OCI-LY1 (cell line): Measurements from ENCODE around the gene TCF4.

Experiments used
- H2AFZ ChIP-seq: fragments of 200-600 bp; sonication (generic), shearing (Covaris generic); 2 replicates; pipeline ENCODE4 v1.6.0; 2014; ENCODE audit warnings: antibody characterized with exemption, mild to moderate bottlenecking, low read length
- H3F3A ChIP-seq: fragments of 200-600 bp; sonication (generic), shearing (Covaris generic); 2 replicates; pipeline ENCODE4 v1.6.0; 2014; ENCODE audit warnings: mild to moderate bottlenecking, antibody characterized with exemption, low read length, moderate library complexity; ENCODE audit not compliant: insufficient read depth
- H3K27ac ChIP-seq: fragments of 200-600 bp; sonication (generic); 2 replicates; pipeline ENCODE4 v1.5.1; 2014; ENCODE audit warnings: low read length, mixed run types, mild to moderate bottlenecking, low read depth; ENCODE audit not compliant: poor library complexity, severe bottlenecking
- H3K27me3 ChIP-seq: fragments of 200-600 bp; sonication (generic); 2 replicates; pipeline ENCODE4 v1.6.0; 2014; ENCODE audit warnings: antibody characterized with exemption, mild to moderate bottlenecking, low read length, moderate library complexity; ENCODE audit not compliant: insufficient read depth
- H3K36me3 ChIP-seq: fragments of 200-600 bp; sonication (generic); 2 replicates; pipeline ENCODE4 v1.6.1; 2014; ENCODE audit warnings: mild to moderate bottlenecking, antibody characterized with exemption, low read length, moderate library complexity, mixed read lengths; ENCODE audit not compliant: insufficient read depth
- H3K4me1 ChIP-seq: fragments of 200-600 bp; sonication (generic); 2 replicates; pipeline ENCODE4 v1.5.1; 2014; ENCODE audit warnings: mild to moderate bottlenecking, low read length, moderate library complexity; ENCODE audit not compliant: insufficient read depth, severe bottlenecking
- H3K4me2 ChIP-seq: fragments of 200-600 bp; sonication (generic), shearing (Covaris generic); 2 replicates; pipeline ENCODE4 v1.6.1; 2014; ENCODE audit warnings: low read length
- H3K4me3 ChIP-seq: fragments of 200-600 bp; sonication (generic); 2 replicates; pipeline ENCODE4 v1.5.1; 2014; ENCODE audit warnings: low read length, low read depth, mild to moderate bottlenecking, mixed read lengths; ENCODE audit not compliant: poor library complexity, severe bottlenecking
- H3K79me2 ChIP-seq: fragments of 200-600 bp; shearing (Covaris generic); 2 replicates; pipeline ENCODE4 v1.6.1; 2016; ENCODE audit warnings: mixed run types, low read length, mixed read lengths; ENCODE audit not compliant: insufficient read depth
- H3K9ac ChIP-seq: fragments of 200-600 bp; sonication (generic), shearing (Covaris generic); 2 replicates; pipeline ENCODE4 v1.6.1; 2014; ENCODE audit warnings: mild to moderate bottlenecking, low read length, mixed read lengths
- H3K9me2 ChIP-seq: fragments of 200-600 bp; sonication (generic), shearing (Covaris generic); 2 replicates; pipeline ENCODE4 v1.6.1; 2014; ENCODE audit warnings: low read depth, mild to moderate bottlenecking, low read length, mixed read lengths
- H3K9me3 ChIP-seq: fragments of 200-600 bp; shearing (Covaris generic); 2 replicates; pipeline ENCODE4 v1.6.1; 2014; ENCODE audit warnings: low read length, mixed read lengths
- H4K20me1 ChIP-seq: fragments of 200-600 bp; sonication (generic), shearing (Covaris generic); 2 replicates; pipeline ENCODE4 v1.6.0; 2016; ENCODE audit warnings: mild to moderate bottlenecking, low read length; ENCODE audit not compliant: insufficient read depth
- EZH2 ChIP-seq: fragments of 200-600 bp; sonication (generic), shearing (Covaris generic); IDR thresholded peaks from 2 replicates; pipeline ENCODE4 v1.8.0; 2017; ENCODE audit warnings: borderline replicate concordance, mixed run types, mild to moderate bottlenecking, antibody characterized with exemption, low read length, moderate library complexity, mixed read lengths
- TF ChIP-seq, protein P1 (sequence below): fragments of 200-600 bp; sonication (generic), shearing (Covaris generic); IDR thresholded peaks from 2 replicates; pipeline ENCODE4 v1.5.1; 2017; ENCODE audit warnings: mild to moderate bottlenecking, antibody characterized with exemption, low read length, moderate library complexity, mixed read lengths

TCF4 gene

DNA sequence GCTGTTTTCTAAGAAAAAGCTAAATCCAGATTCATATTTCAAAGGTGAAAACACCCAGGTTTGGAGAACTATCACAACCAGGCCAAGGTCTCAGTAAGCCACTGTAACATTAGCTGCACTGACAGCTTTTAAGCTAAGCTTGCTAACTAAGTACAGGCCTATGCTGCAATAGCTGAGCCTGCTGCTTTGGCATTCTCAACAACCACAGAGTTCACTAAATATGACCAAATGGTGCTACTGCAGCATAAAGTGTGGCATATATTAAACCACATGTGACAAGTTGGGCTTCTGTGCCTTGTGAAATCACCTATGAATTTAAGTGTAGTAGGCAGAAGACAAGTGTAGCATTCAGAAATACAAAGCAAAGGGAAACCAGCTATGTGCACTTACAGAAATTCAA is 206.7 kb downstream of the TCF4 start:
- no peaks in the 10 kb centered on the region for H3K9me2 ChIP-seq
- H3K36me3 ChIP-seq, result peaks cover 79% of the 10 kb centered on the region

DNA sequence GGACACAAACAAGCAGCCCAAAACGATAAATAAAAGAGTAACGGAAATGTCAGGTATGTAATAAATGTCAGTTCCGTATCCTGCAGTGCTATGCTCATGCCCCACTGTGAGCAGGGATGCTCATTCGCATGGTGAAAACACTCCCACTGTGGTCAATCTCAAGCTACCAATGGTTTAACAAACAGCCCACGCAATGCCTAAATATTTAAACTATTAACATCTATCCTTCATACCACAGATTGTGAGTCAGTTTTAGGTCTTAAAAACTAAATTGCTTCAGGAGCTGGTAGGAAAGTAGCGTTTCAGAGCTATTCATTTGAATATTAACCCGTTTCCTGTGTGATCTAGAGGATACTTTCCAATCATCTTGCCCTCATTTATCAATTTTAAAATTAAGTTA is 207.4 kb downstream of the TCF4 start:
- no peaks in the 10 kb centered on the region for H4K20me1 ChIP-seq
- H3K27ac ChIP-seq, result no peak overlapping the region
- no peak overlapping the region for H3K9ac ChIP-seq
- H3F3A ChIP-seq, result no peaks in the 10 kb centered on the region
- H3K9me3 ChIP-seq, result peaks cover 6% of the 10 kb centered on the region
- H3K4me1 ChIP-seq, result peaks cover 20% of the 10 kb centered on the region
- peaks cover 75% of the 10 kb centered on the region for H3K79me2 ChIP-seq
- H3K4me2 ChIP-seq, result no peak overlapping the region
- no peaks in the 10 kb centered on the region for H3K9me2 ChIP-seq
- H2AFZ ChIP-seq, result no peak overlapping the region
- TF ChIP-seq, protein P1, sequence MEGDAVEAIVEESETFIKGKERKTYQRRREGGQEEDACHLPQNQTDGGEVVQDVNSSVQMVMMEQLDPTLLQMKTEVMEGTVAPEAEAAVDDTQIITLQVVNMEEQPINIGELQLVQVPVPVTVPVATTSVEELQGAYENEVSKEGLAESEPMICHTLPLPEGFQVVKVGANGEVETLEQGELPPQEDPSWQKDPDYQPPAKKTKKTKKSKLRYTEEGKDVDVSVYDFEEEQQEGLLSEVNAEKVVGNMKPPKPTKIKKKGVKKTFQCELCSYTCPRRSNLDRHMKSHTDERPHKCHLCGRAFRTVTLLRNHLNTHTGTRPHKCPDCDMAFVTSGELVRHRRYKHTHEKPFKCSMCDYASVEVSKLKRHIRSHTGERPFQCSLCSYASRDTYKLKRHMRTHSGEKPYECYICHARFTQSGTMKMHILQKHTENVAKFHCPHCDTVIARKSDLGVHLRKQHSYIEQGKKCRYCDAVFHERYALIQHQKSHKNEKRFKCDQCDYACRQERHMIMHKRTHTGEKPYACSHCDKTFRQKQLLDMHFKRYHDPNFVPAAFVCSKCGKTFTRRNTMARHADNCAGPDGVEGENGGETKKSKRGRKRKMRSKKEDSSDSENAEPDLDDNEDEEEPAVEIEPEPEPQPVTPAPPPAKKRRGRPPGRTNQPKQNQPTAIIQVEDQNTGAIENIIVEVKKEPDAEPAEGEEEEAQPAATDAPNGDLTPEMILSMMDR, result no peak
- H3K4me3 ChIP-seq, result no peak overlapping the region
- no peaks in the 10 kb centered on the region for H3K27me3 ChIP-seq
- H3K36me3 ChIP-seq, result peaks cover 75% of the 10 kb centered on the region

More for the DNA sequence above, 206.7 kb downstream of the TCF4 start:
- TF ChIP-seq EZH2, result no peak
- TF ChIP-seq, protein P1, result no peak
- H3K4me2 ChIP-seq, result no peak overlapping the region
- H3K4me3 ChIP-seq, result no peak overlapping the region
- no peaks in the 10 kb centered on the region for H3F3A ChIP-seq
- H3K27me3 ChIP-seq, result no peaks in the 10 kb centered on the region
- no peaks in the 10 kb centered on the region for H4K20me1 ChIP-seq
- H3K9me3 ChIP-seq, result peaks cover 6% of the 10 kb centered on the region
- no peak overlapping the region for H2AFZ ChIP-seq
- H3K27ac ChIP-seq, result no peak overlapping the region
- peaks cover 71% of the 10 kb centered on the region for H3K79me2 ChIP-seq
- no peak overlapping the region for H3K9ac ChIP-seq
- peaks cover 24% of the 10 kb centered on the region for H3K4me1 ChIP-seq

DNA sequence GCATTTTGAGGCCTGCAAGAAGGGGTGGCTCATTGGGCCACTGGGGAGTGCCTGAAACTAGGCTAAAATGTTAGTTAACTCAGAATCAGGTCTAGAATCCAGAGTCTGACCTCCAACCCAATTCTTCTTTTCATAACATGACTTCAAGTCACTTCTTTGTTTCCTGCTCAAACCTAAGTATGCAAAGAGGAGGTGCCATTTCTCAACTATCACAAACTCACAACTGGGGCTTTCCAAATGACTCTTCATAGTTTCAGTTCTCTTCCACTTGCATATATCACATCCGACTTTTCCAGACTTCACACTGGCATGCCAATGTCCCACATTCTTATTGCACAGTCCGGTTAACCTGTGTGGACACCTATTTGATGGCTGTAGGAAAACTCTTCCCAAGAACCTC is 211.6 kb downstream of the TCF4 start:
- H3K4me1 ChIP-seq, result peaks cover 14% of the 10 kb centered on the region
- H3K4me3 ChIP-seq, result no peak overlapping the region
- H4K20me1 ChIP-seq, result no peaks in the 10 kb centered on the region
- TF ChIP-seq, protein P1, result no peak
- TF ChIP-seq EZH2, result no peak
- no peaks in the 10 kb centered on the region for H3K9me2 ChIP-seq
- peaks cover 56% of the 10 kb centered on the region for H3K36me3 ChIP-seq
- peaks cover 82% of the 10 kb centered on the region for H3K79me2 ChIP-seq
- peaks cover 2% of the 10 kb centered on the region for H3K9me3 ChIP-seq
- no peak overlapping the region for H3K4me2 ChIP-seq
- no peak overlapping the region for H3K9ac ChIP-seq
- peak overlapping the region; percentile 25 for H3K27ac ChIP-seq
- no peak overlapping the region for H2AFZ ChIP-seq
- H3K27me3 ChIP-seq, result no peaks in the 10 kb centered on the region
- H3F3A ChIP-seq, result no peaks in the 10 kb centered on the region
